Coronary artery (tissue), 2 donors: ENCODE results near the gene RASGRP4.

Source experiments
- DNase-seq: peaks from one replicate; pipeline ENCODE4 v3.0.0-alpha.2; 2017; ENCODE audit warnings: low spot score
- H3K27ac ChIP-seq, 2 donors: fragments of 200-600 bp; sonication (generic); one replicate each; pipeline ENCODE4 v1.5.1; 2016 to 2019
- H3K4me3 ChIP-seq: fragments of 200-600 bp; sonication (generic); 2 replicates; pipeline ENCODE4 v1.5.1; 2016; ENCODE audit warnings: mild to moderate bottlenecking, moderate library complexity
- CTCF ChIP-seq: fragments of 200-600 bp; sonication (generic); IDR thresholded peaks from one replicate; pipeline ENCODE4 v1.5.1; 2019; ENCODE audit warnings: antibody characterized with exemption

The RASGRP4 gene

DNA sequence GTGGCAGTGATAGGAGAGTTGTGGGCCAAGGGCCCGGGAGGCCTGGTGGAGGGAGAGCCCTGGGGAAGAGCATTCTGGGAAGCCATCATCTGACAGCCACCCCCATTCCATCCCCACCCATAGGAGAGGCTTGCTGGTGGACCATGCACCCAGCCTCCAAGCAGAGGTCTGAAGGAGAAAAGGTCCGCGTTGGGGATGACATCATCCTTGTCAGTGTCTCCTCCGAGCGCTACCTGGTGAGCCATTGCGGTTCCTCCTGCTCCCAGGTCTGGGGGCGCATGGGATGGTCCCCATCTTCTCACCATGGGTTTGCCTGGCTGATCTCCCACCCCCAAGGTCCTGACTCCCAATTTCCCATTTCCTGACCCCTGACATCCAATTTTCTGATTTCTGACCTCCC is 18.0 kb upstream of the RASGRP4 start:
- no peak for DNase-seq
- TF ChIP-seq CTCF: no peak
- Histone ChIP-seq H3K4me3 (no peak overlapping the region), H3K27ac (no peak overlapping the region)

- Histone ChIP-seq H3K4me3 (no peak overlapping the region), H3K27ac (no peak overlapping the region)
- no peak for DNase-seq
- no peak for TF ChIP-seq CTCF
Observed at GRCh38 chr19:38443458-38443999, 17.5 kb upstream of the RASGRP4 start.

DNA sequence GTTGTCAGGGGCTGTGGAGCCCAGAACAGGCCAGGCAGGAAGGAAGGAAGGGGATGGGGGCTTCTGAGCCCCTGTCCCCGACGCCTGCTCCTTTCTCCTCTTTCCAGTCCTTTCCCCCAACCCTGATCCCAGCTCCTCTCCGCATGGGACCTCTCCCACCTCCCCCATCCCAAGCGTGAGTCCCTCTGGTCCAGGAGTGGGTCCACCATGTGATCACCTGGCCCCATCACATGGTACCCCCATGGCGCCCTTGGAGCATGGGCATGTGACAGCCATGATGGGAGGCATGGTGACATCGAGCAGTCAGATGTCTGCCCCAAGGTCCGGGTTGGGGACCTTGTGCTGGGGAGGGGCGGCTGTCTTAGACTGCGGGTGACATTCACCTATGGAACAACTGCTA is 16.7 kb upstream of the RASGRP4 start:
- no peak for TF ChIP-seq CTCF
- H3K4me3 ChIP-seq: no peak overlapping the region
- no peak for DNase-seq
- H3K27ac ChIP-seq: no peak overlapping the region

DNA sequence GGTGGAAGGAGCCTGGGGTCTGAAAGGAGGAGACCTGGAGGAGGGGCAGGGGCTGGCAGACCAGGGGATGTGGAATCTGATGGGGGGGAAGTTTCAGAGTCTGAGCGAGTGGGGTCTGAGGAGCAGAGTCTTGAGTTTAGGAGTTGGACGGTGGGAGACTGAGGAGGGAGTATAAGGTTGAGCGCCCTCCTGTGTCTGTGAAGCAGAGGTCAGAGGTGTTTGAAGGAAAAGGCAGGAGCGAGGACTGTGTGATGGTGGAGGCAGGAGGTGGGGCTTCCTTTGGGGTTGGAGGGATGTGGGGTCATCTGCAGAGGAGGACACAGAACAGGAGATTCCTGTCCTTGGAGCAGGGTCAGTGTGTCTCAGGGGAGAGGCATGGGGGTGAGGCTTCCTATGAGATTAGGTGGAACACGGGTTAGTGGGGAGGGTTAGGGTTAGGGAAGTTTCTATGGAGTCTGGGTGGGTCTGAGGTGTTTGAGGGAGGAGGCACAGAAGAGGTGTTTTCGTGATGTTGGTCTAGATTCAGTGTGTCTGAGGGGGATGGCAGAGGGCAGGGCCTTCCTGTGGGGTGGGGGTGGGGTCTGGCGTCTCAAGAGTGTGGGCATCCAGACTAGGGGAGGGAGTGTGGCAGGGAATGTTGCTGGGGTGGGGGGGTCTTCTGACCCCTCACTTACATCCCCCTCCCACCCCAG is 15.8 kb upstream of the RASGRP4 start:
- no peak for DNase-seq
- Histone ChIP-seq H3K4me3 (no peak overlapping the region), H3K27ac (no peak overlapping the region)
- TF ChIP-seq CTCF: no peak

- no peak for DNase-seq
- TF ChIP-seq CTCF: no peak
- no peak overlapping the region for H3K4me3 ChIP-seq
- no peak overlapping the region for H3K27ac ChIP-seq
Observed at GRCh38 chr19:38440592-38440991, 14.6 kb upstream of the RASGRP4 start.

GRCh38 chr19:38437917-38438316 is 11.9 kb upstream of the RASGRP4 start:
- H3K4me3 ChIP-seq: no peak overlapping the region
- no peak overlapping the region for H3K27ac ChIP-seq
- TF ChIP-seq CTCF: no peak
- DNase-seq: no peak

GRCh38 chr19:38437295-38437694 is 11.3 kb upstream of the RASGRP4 start:
- DNase-seq: no peak
- TF ChIP-seq CTCF: no peak
- Histone ChIP-seq H3K27ac (no peak overlapping the region), H3K4me3 (no peak overlapping the region)
